GM21360 (cell line): ENCODE results near the gene ULK4.

Experiments used
- ATAC-seq: cut with Tn5 transposase; IDR thresholded peaks from one replicate; pipeline ENCODE4 v1.9.1; 2021; ENCODE audit warnings: mild to moderate bottlenecking, moderate library complexity; ENCODE audit not compliant: unreplicated experiment

The ULK4 gene

GRCh38 chr3:41207355-41207754 lies 754.5 kb downstream of the ULK4 start:
- no peak for ATAC-seq

- ATAC-seq: no peak
Measured at GRCh38 chr3:41205591-41205990, 756.3 kb downstream of the ULK4 start.

- ATAC-seq: no peak
Measured at GRCh38 chr3:41204369-41204768, 757.5 kb downstream of the ULK4 start.

- no peak for ATAC-seq
Measured at GRCh38 chr3:41202834-41203345, 759.0 kb downstream of the ULK4 start.

GRCh38 chr3:41202075-41202833 lies 759.6 kb downstream of the ULK4 start:
- ATAC-seq: no peak

GRCh38 chr3:41200669-41201021 lies 761.3 kb downstream of the ULK4 start:
- no peak for ATAC-seq

GRCh38 chr3:41199866-41200668 lies 761.8 kb downstream of the ULK4 start:
- ATAC-seq: no peak

- peak; percentile 65 for ATAC-seq
Measured at GRCh38 chr3:41198950-41199865, 762.7 kb downstream of the ULK4 start, which contains the start of gene CTNNB1. TSS of gene CTNNB1 (plus strand) at chr3:41199505. CDS start at chr3:41224069, 24,564 bp downstream.

- ATAC-seq: no peak
Measured at GRCh38 chr3:41198526-41198925, 763.4 kb downstream of the ULK4 start.

GRCh38 chr3:41198046-41198445 lies 763.9 kb downstream of the ULK4 start:
- no peak for ATAC-seq
